ENCODE data around the gene TPMT. TPM values are rescaled to one million over a fixed set of nuclear protein-coding genes. Genes with fewer than 3 reads are reported as not detected.

TPMT gene
- total RNA-seq, 1 experiment from 2014 or later = 14.4 TPM

DNA sequence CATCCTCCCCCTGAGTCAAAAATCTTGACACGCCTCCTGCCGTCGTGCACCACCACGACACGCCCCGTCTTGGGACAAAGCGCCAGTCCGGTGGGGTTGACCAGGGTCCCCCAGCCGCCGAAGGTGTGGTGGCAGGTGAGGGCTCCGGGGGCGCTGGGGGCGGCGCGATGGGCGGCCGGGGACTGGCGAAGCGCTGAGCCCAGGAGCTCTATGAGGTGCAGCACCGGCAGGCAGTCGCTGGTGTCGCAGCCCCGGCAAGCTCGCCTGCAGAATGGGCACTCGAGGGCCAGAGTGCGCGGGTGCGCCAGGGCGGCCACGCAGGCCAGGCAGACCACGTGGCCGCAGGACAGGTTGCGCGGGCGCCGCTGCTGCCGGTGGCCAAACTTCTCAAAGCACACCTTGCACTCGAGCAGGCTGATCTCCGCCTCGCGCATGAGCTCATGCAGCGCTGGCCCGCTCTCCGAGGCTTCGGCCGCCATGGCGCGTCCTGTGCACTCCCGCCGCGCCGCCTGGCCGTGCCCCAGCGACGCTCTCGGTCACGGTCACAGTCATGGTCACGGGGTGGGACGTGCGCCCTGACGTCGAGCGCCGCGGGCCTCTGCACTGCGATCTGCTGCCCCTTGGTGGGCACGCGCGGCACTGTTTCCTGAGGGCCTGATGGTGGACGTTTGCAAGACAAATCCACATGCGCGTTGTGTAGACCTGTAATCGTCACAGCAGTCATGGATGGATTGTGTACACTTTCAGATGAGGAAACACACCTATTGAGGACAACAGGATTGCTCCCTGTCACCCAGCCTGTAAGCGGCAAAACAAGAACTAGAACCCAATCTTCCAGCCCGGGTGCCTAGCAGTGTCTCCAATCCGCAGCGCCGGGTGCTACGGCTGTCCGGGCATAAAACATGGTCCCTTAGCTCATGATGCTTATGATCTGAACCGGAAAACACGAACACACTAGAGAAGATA lies 32.5 kb downstream of the TPMT start, which contains the start of gene NHLRC1 (continued):
- TF ChIP-seq FOXP1 (CRISPR knock-in tag; IDR thresholded peaks at IDR 0.05; ENCODE audit: borderline replicate concordance) (peak; percentile 100), NFYB (CRISPR knock-in tag; conservative IDR thresholded peaks at IDR 0.05; ENCODE audit: low read depth) (peak; percentile 50; the same call in 1 of the 2 replicates), PRRX2 (CRISPR knock-in tag; IDR thresholded peaks at IDR 0.05) (no peak), TCF7 (CRISPR knock-in tag; IDR thresholded peaks at IDR 0.05; ENCODE audit: low read depth) (peak; percentile 97), CDX4 (CRISPR knock-in tag; IDR thresholded peaks at IDR 0.05; ENCODE audit: borderline replicate concordance) (no peak), SMAD3 (CRISPR knock-in tag; IDR thresholded peaks at IDR 0.05; ENCODE audit: borderline replicate concordance) (peak; percentile 57; the same call in 1 of the 2 replicates), GRHL2 (CRISPR knock-in tag; IDR thresholded peaks at IDR 0.05; ENCODE audit: insufficient replicate concordance, severe bottlenecking) (no peak), ZNF416 (CRISPR knock-in tag; IDR thresholded peaks at IDR 0.05) (no peak), ZNF263 (CRISPR knock-in tag; IDR thresholded peaks at IDR 0.05; ENCODE audit: low read depth) (peak; percentile 72), ZNF671 (CRISPR knock-in tag; IDR thresholded peaks at IDR 0.05) (no peak), ATF1 (CRISPR knock-in tag; IDR thresholded peaks at IDR 0.05) (peak; percentile 97), IRF2 (CRISPR knock-in tag; IDR thresholded peaks at IDR 0.05; ENCODE audit: borderline replicate concordance, low read depth) (peak; percentile 87), SP1 (CRISPR knock-in tag; conservative IDR thresholded peaks at IDR 0.05) (peak; percentile 93), E2F4 (CRISPR knock-in tag; IDR thresholded peaks at IDR 0.05; ENCODE audit: borderline replicate concordance, low read depth) (peak; percentile 94), ZNF219 (CRISPR knock-in tag; IDR thresholded peaks at IDR 0.05; ENCODE audit: borderline replicate concordance) (no peak; the same call in 1 of the 2 replicates), MAX (CRISPR knock-in tag; IDR thresholded peaks at IDR 0.05) (peak; percentile 100), ETV6 (CRISPR knock-in tag; IDR thresholded peaks at IDR 0.05) (peak; percentile 98), EMX1 (CRISPR knock-in tag; IDR thresholded peaks at IDR 0.05) (no peak)
- TF ChIP-seq, protein P1, sequence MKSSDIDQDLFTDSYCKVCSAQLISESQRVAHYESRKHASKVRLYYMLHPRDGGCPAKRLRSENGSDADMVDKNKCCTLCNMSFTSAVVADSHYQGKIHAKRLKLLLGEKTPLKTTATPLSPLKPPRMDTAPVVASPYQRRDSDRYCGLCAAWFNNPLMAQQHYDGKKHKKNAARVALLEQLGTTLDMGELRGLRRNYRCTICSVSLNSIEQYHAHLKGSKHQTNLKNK (CRISPR knock-in tag; IDR thresholded peaks at IDR 0.05) = no peak
- TF ChIP-seq, protein P2, sequence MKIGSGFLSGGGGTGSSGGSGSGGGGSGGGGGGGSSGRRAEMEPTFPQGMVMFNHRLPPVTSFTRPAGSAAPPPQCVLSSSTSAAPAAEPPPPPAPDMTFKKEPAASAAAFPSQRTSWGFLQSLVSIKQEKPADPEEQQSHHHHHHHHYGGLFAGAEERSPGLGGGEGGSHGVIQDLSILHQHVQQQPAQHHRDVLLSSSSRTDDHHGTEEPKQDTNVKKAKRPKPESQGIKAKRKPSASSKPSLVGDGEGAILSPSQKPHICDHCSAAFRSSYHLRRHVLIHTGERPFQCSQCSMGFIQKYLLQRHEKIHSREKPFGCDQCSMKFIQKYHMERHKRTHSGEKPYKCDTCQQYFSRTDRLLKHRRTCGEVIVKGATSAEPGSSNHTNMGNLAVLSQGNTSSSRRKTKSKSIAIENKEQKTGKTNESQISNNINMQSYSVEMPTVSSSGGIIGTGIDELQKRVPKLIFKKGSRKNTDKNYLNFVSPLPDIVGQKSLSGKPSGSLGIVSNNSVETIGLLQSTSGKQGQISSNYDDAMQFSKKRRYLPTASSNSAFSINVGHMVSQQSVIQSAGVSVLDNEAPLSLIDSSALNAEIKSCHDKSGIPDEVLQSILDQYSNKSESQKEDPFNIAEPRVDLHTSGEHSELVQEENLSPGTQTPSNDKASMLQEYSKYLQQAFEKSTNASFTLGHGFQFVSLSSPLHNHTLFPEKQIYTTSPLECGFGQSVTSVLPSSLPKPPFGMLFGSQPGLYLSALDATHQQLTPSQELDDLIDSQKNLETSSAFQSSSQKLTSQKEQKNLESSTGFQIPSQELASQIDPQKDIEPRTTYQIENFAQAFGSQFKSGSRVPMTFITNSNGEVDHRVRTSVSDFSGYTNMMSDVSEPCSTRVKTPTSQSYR (CRISPR knock-in tag; IDR thresholded peaks at IDR 0.05) = peak; percentile 91
- TF ChIP-seq, protein P3, sequence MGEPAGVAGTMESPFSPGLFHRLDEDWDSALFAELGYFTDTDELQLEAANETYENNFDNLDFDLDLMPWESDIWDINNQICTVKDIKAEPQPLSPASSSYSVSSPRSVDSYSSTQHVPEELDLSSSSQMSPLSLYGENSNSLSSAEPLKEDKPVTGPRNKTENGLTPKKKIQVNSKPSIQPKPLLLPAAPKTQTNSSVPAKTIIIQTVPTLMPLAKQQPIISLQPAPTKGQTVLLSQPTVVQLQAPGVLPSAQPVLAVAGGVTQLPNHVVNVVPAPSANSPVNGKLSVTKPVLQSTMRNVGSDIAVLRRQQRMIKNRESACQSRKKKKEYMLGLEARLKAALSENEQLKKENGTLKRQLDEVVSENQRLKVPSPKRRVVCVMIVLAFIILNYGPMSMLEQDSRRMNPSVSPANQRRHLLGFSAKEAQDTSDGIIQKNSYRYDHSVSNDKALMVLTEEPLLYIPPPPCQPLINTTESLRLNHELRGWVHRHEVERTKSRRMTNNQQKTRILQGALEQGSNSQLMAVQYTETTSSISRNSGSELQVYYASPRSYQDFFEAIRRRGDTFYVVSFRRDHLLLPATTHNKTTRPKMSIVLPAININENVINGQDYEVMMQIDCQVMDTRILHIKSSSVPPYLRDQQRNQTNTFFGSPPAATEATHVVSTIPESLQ (CRISPR knock-in tag; IDR thresholded peaks at IDR 0.05) = no peak
- TF ChIP-seq, protein P4, sequence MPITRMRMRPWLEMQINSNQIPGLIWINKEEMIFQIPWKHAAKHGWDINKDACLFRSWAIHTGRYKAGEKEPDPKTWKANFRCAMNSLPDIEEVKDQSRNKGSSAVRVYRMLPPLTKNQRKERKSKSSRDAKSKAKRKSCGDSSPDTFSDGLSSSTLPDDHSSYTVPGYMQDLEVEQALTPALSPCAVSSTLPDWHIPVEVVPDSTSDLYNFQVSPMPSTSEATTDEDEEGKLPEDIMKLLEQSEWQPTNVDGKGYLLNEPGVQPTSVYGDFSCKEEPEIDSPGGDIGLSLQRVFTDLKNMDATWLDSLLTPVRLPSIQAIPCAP (CRISPR knock-in tag; IDR thresholded peaks at IDR 0.05) = peak; percentile 95
- TF ChIP-seq, protein P5, sequence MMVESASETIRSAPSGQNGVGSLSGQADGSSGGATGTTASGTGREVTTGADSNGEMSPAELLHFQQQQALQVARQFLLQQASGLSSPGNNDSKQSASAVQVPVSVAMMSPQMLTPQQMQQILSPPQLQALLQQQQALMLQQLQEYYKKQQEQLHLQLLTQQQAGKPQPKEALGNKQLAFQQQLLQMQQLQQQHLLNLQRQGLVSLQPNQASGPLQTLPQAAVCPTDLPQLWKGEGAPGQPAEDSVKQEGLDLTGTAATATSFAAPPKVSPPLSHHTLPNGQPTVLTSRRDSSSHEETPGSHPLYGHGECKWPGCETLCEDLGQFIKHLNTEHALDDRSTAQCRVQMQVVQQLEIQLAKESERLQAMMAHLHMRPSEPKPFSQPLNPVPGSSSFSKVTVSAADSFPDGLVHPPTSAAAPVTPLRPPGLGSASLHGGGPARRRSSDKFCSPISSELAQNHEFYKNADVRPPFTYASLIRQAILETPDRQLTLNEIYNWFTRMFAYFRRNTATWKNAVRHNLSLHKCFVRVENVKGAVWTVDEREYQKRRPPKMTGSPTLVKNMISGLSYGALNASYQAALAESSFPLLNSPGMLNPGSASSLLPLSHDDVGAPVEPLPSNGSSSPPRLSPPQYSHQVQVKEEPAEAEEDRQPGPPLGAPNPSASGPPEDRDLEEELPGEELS (CRISPR knock-in tag; IDR thresholded peaks at IDR 0.05) = peak; percentile 97
- TF ChIP-seq, protein P6, sequence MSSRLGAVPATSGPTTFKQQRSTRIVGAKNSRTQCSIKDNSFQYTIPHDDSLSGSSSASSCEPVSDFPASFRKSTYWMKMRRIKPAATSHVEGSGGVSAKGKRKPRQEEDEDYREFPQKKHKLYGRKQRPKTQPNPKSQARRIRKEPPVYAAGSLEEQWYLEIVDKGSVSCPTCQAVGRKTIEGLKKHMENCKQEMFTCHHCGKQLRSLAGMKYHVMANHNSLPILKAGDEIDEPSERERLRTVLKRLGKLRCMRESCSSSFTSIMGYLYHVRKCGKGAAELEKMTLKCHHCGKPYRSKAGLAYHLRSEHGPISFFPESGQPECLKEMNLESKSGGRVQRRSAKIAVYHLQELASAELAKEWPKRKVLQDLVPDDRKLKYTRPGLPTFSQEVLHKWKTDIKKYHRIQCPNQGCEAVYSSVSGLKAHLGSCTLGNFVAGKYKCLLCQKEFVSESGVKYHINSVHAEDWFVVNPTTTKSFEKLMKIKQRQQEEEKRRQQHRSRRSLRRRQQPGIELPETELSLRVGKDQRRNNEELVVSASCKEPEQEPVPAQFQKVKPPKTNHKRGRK (CRISPR knock-in tag; IDR thresholded peaks at IDR 0.05; ENCODE audit: borderline replicate concordance) = 0 out of 2 replicates have a peak, but pooled peaks have one; percentile 51
- TF ChIP-seq, protein P7, sequence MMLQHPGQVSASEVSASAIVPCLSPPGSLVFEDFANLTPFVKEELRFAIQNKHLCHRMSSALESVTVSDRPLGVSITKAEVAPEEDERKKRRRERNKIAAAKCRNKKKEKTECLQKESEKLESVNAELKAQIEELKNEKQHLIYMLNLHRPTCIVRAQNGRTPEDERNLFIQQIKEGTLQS (CRISPR knock-in tag; conservative IDR thresholded peaks at IDR 0.05) = peak; percentile 79

Data from WTC11 (cell line).